ENCODE results near the gene CD99.

DNA sequence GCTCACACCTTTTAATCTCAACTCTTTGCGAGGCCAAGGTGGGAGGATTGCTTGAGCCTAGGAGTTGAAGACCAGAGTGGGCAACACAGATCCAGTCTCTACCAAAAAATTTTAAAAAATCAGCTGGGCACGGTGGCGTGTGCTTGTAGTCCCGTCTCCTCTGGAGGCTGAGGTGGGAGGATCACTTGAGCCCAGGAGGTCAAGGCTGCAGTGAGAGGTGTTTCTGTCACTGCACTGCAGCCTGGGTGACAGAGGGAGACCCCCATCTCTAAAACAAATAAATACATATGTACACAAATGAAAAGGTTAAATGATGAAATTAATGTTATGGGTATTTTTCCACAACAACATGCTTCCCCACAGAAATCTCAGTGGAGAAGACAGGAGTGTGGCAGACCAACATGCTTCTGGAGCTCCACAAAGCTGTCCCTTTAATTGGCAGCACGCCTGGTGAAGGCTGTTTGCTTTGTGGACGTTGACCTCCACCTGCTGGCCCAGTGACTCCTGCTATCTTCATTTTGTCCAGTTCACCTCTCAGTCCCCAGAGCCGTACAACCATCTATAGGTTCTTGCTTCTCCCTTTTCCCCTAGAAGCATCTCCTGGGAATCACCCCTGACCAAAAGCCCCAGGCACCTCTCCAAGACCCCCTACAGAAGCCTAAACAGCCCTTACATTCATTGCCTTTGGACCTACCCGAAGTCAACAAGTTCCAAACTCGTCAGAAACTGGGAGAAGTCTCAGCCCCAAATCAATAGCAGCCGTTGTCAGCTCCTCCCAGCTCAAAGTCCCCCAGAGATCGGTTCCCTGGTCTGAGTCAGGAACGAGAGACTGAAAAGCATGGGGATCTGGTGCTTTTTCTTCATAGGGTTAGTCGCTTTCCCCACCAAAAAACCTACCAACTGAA is 36.4 kb upstream of the CD99 start:
- TF ChIP-seq, protein P1, sequence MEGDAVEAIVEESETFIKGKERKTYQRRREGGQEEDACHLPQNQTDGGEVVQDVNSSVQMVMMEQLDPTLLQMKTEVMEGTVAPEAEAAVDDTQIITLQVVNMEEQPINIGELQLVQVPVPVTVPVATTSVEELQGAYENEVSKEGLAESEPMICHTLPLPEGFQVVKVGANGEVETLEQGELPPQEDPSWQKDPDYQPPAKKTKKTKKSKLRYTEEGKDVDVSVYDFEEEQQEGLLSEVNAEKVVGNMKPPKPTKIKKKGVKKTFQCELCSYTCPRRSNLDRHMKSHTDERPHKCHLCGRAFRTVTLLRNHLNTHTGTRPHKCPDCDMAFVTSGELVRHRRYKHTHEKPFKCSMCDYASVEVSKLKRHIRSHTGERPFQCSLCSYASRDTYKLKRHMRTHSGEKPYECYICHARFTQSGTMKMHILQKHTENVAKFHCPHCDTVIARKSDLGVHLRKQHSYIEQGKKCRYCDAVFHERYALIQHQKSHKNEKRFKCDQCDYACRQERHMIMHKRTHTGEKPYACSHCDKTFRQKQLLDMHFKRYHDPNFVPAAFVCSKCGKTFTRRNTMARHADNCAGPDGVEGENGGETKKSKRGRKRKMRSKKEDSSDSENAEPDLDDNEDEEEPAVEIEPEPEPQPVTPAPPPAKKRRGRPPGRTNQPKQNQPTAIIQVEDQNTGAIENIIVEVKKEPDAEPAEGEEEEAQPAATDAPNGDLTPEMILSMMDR (IDR thresholded peaks at IDR 0.05; ENCODE audit: extremely low read depth in 1 of 2, insufficient read depth in 1 of 2, low read depth in 1 of 2, low read length in 2 of 2) = no peak
- TF ChIP-seq POLR2A (IDR thresholded peaks at IDR 0.05; ENCODE audit: low read depth, low read length) = no peak

All from endothelial cell of umbilical vein (primary cell).